ENCODE measurements around the gene HECW1. TPM values are rescaled to one million over a fixed set of nuclear protein-coding genes. Genes with fewer than 3 reads are reported as not detected.

HECW1 gene
- total RNA-seq, 4 donors from 2014 or later = 1.2 to 3.9 (median 2.0) TPM

DNA sequence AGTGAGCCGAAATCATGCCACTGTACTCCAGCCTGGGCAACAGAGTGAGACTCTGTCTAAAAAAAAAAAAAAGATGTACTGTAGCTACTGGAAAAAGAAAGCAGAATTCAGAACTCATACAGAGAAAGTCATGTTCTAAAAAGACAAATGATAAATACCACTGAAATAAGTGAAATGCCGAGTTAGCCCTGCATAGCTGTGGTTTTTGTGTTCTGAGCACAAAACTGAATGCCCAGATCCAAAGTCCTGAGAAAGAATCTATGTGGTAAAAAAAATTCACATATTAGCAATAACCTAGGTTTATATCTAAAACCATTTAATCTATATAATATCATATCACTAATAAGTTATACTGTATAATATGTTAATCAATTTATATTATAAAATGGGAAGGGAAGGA lies 29.3 kb upstream of the HECW1 start:
- Histone ChIP-seq H3K4me3 (no peak overlapping the region), H3K4me1 (no peaks in the 10 kb centered on the region), H3K36me3 (no peaks in the 10 kb centered on the region), H3K9me3 (no peaks in the 10 kb centered on the region), H3K27ac (no peak overlapping the region), H3K27me3 (no peaks in the 10 kb centered on the region)
- no peak for DNase-seq
- no peak for TF ChIP-seq POLR2A (IDR thresholded peaks at IDR 0.05)
- TF ChIP-seq, protein P1, sequence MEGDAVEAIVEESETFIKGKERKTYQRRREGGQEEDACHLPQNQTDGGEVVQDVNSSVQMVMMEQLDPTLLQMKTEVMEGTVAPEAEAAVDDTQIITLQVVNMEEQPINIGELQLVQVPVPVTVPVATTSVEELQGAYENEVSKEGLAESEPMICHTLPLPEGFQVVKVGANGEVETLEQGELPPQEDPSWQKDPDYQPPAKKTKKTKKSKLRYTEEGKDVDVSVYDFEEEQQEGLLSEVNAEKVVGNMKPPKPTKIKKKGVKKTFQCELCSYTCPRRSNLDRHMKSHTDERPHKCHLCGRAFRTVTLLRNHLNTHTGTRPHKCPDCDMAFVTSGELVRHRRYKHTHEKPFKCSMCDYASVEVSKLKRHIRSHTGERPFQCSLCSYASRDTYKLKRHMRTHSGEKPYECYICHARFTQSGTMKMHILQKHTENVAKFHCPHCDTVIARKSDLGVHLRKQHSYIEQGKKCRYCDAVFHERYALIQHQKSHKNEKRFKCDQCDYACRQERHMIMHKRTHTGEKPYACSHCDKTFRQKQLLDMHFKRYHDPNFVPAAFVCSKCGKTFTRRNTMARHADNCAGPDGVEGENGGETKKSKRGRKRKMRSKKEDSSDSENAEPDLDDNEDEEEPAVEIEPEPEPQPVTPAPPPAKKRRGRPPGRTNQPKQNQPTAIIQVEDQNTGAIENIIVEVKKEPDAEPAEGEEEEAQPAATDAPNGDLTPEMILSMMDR (IDR thresholded peaks at IDR 0.05 in 4 of 5, conservative IDR thresholded peaks at IDR 0.05 in 1 of 5) = no peak
- no peak for ATAC-seq
- in situ Hi-C loops (cut with MboI; ENCODE audit: low sequenced_read_pairs in 4 of 4) (no loop called here), intact Hi-C loops (cut with DNase I; ENCODE audit: low total_unique reads) (no loop called here)

DNA sequence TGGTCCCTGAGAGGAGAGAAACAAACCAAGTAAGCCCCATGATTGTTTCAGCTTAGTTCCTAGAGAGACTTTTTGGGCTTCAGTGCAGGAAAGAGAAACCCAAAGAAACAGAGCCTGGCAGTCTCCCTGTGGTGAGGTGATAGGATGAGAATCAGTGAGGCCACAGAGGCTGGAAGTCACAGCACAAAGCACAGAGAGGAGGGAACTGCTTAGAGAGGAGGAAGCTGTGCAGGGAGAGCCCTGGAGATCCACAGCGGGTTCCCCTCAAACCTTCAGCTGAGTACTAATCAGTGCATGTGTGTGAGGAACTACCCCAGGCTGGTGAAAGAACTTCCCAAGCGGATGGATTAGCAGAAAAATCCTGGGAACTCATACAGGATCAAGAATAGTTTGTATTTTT lies 27.4 kb upstream of the HECW1 start:
- no peaks in the 10 kb centered on the region for H3K9me3 ChIP-seq
- H3K27me3 ChIP-seq = no peaks in the 10 kb centered on the region
- no peak overlapping the region for H3K4me3 ChIP-seq
- DNase-seq = no peak
- H3K4me1 ChIP-seq = no peaks in the 10 kb centered on the region
- H3K36me3 ChIP-seq = no peaks in the 10 kb centered on the region
- H3K27ac ChIP-seq = no peak overlapping the region
- intact Hi-C loops (cut with DNase I; ENCODE audit: low total_unique reads) = no loop called here
- in situ Hi-C loops (cut with MboI; ENCODE audit: low sequenced_read_pairs in 4 of 4) = no loop called here
- ATAC-seq = no peak
- no peak for TF ChIP-seq POLR2A (IDR thresholded peaks at IDR 0.05)
- TF ChIP-seq, protein P1 (IDR thresholded peaks at IDR 0.05 in 4 of 5, conservative IDR thresholded peaks at IDR 0.05 in 1 of 5) = no peak

DNA sequence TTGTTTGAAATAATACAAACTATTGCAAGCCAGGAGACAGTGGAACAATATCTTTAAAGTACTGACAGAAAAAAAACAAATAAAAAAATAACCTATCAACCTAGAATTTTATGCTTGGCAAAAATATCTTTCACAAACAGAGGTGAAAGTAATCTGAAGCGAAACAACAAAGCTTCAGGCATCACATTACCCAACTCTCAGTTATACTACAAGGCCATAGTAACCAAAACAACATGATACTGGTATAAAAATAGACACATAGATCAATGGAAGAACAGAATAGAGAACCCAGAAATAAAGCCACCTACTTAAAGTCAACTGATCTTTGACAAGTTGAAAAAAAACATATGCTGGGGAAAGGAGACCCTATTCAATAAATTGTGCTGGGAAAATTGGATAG lies 26.5 kb upstream of the HECW1 start:
- DNase-seq (no peak), ATAC-seq (no peak)
- no peak overlapping the region for H3K4me3 ChIP-seq
- H3K36me3 ChIP-seq = no peaks in the 10 kb centered on the region
- H3K27me3 ChIP-seq = no peaks in the 10 kb centered on the region
- no peak for TF ChIP-seq POLR2A (IDR thresholded peaks at IDR 0.05)
- TF ChIP-seq, protein P1 (IDR thresholded peaks at IDR 0.05 in 4 of 5, conservative IDR thresholded peaks at IDR 0.05 in 1 of 5) = no peak
- no peaks in the 10 kb centered on the region for H3K9me3 ChIP-seq
- intact Hi-C loops (cut with DNase I; ENCODE audit: low total_unique reads) (no loop called here), in situ Hi-C loops (cut with MboI; ENCODE audit: low sequenced_read_pairs in 4 of 4) (no loop called here)
- H3K4me1 ChIP-seq = no peaks in the 10 kb centered on the region
- H3K27ac ChIP-seq = no peak overlapping the region

DNA sequence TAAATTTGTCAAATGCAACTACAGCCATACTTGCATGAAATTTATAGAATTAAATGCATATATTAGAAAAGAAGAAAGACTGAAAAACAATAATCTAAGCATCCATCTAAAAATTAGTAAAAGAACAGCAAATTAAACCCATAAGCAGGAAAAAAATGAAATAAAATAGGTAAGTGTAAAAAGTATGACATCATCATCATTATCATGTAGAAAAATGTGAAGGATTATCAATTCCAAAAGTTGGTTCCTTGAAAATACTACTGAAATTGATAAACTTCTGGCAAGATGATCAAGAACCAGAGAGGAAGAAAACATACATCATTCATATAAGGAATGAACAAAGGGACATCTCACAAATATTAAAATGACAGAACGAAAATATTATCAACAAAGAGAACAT lies 19.6 kb upstream of the HECW1 start:
- Histone ChIP-seq H3K9me3 (no peaks in the 10 kb centered on the region), H3K27me3 (no peaks in the 10 kb centered on the region), H3K36me3 (no peaks in the 10 kb centered on the region), H3K4me3 (no peak overlapping the region), H3K4me1 (no peaks in the 10 kb centered on the region), H3K27ac (no peak overlapping the region)
- no peak for TF ChIP-seq POLR2A (IDR thresholded peaks at IDR 0.05)
- TF ChIP-seq, protein P1 (IDR thresholded peaks at IDR 0.05 in 4 of 5, conservative IDR thresholded peaks at IDR 0.05 in 1 of 5) = no peak
- intact Hi-C loops (cut with DNase I; ENCODE audit: low total_unique reads) = no loop called here
- no peak for ATAC-seq
- DNase-seq = no peak
- in situ Hi-C loops (cut with MboI; ENCODE audit: low sequenced_read_pairs in 4 of 4) = no loop called here

DNA sequence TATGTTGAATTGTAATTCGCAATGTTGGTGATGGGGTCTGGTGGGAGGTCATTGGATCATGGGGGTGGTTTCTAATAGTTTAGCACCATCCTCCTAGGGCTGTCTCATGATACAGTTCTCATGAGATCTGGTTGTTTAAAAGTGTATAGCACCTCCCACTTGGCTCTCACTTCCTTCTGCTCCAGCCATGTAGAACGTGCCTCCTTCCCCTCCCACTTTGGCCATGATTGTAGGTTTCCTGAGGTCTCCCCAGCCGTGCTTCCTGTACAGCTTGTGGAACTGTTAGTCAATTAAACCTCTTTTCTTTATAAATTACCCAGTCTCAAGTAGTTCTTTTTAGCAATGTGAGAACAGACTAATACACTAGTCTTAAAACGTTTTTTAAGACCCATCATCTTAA lies 15.6 kb upstream of the HECW1 start:
- H3K27ac ChIP-seq = no peak overlapping the region
- no peaks in the 10 kb centered on the region for H3K9me3 ChIP-seq
- no peak overlapping the region for H3K4me3 ChIP-seq
- intact Hi-C loops (cut with DNase I; ENCODE audit: low total_unique reads) = no loop called here
- DNase-seq (no peak), ATAC-seq (no peak)
- no peaks in the 10 kb centered on the region for H3K4me1 ChIP-seq
- in situ Hi-C loops (cut with MboI; ENCODE audit: low sequenced_read_pairs in 4 of 4) = no loop called here
- no peak for TF ChIP-seq POLR2A (IDR thresholded peaks at IDR 0.05)
- TF ChIP-seq, protein P1 (IDR thresholded peaks at IDR 0.05 in 4 of 5, conservative IDR thresholded peaks at IDR 0.05 in 1 of 5) = no peak
- H3K27me3 ChIP-seq = no peaks in the 10 kb centered on the region
- no peaks in the 10 kb centered on the region for H3K36me3 ChIP-seq
